NB4 (cell line): ENCODE data around the gene COL4A2.

Source experiments
- POLR2A ChIP-seq: IDR thresholded peaks from 2 replicates; pipeline ENCODE4 v1.6.1; 2011; ENCODE audit warnings: mild to moderate bottlenecking; ENCODE audit not compliant: insufficient read length; ENCODE audit errors: extremely low read depth
- TF ChIP-seq, protein P1 (sequence below): IDR thresholded peaks from one replicate; pipeline ENCODE4 v1.5.1; 2012; ENCODE audit warnings: low read depth, low read length
- TF ChIP-seq, protein P2 (sequence below): IDR thresholded peaks from 2 replicates; pipeline ENCODE4 v1.6.1; 2011; ENCODE audit warnings: low read depth, low read length

DNA sequence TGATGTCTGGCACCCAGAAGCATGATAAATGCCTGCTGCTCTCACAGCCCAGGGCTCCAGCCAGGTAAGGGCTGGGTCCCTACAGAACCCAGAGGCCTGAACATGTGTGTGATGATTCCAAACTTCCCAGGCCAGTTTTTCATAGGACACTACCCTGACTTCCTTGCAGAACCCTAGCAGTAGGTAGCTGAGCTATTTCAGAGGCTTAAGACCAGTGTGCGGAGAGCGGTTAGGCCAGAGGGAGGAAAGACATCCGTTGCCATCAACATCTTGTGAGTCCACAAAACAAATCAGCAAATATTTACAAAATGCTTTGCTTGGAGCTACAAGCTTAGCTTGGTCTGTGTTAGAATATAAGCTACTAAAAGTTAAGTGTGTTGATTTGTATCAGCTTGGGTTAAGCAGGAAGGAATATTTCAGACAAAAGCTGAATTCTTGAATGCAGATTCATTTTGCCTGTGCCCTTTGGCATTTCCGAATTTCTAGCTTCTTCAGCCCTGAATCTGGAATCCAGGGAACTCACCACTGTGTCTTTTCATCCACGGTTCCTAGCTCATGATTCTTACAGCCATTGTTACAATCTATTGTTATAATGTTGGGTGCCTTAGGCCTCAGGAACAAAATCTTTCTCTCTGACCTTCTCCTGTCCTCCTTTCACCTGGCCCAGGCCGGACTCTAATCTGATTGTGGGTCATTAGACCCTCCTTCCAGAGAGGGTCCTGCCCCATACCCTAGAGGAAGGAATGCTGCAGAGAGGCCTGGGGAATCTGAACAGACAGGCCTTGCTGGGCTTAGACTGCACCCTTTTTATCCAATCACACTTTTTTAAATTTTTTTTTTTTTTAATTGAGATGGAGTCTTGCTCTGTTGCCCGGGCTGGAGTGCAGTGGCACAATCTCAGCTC, 242.1 kb downstream of the COL4A2 start:
- TF ChIP-seq POLR2A, result no peak
- TF ChIP-seq, protein P1, sequence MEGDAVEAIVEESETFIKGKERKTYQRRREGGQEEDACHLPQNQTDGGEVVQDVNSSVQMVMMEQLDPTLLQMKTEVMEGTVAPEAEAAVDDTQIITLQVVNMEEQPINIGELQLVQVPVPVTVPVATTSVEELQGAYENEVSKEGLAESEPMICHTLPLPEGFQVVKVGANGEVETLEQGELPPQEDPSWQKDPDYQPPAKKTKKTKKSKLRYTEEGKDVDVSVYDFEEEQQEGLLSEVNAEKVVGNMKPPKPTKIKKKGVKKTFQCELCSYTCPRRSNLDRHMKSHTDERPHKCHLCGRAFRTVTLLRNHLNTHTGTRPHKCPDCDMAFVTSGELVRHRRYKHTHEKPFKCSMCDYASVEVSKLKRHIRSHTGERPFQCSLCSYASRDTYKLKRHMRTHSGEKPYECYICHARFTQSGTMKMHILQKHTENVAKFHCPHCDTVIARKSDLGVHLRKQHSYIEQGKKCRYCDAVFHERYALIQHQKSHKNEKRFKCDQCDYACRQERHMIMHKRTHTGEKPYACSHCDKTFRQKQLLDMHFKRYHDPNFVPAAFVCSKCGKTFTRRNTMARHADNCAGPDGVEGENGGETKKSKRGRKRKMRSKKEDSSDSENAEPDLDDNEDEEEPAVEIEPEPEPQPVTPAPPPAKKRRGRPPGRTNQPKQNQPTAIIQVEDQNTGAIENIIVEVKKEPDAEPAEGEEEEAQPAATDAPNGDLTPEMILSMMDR, result no peak
- TF ChIP-seq, protein P2, sequence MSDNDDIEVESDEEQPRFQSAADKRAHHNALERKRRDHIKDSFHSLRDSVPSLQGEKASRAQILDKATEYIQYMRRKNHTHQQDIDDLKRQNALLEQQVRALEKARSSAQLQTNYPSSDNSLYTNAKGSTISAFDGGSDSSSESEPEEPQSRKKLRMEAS, result no peak
